ENCODE results near the gene ADM2.

ADM2 gene

DNA sequence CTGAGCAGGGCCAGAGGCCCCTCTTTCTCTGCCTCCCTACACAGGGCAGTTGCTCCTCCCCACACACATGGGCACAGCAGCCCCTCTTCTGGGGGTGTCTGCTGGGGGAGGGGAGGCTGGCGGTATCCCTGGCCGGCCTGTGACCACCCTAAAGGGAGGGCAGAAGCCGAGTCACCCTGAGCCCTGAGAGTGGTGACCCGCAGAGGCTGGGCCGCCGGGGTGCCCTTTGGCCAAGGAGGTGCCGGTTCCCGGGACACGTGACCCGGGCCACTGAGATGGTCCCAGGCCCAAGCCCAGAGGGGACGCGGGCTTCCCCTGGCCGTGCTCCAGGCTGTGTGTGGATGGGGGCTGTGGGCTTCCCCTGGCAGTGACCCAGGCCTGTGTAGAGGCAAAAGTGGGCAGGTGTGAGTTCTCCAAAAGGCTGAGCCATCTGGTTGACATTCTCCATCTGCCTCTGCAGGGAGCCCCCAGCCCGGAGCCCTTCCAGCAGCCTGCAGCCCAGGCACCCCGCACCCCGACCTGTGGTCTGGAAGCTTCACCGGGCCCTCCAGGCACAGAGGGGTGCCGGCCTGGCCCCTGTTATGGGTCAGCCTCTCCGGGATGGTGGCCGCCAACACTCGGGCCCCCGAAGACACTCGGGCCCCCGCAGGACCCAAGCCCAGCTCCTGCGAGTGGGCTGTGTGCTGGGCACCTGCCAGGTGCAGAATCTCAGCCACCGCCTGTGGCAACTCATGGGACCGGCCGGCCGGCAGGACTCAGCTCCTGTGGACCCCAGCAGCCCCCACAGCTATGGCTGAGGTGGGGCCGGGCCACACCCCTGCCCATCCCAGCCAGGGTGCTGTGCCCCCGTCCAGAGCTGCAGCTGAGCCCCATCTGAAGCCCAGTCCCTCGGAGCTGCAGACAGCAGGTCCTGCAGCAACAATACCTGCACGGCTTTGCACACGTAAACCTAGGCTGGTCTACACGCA lies 1.0 kb downstream of the ADM2 start:
- in situ Hi-C loops (cut with HindIII; ENCODE audit: low sequenced_read_pairs), result no loop called here
- DNase-seq (ENCODE audit: low read depth, low spot score), result no peak
- TF ChIP-seq, protein P1, sequence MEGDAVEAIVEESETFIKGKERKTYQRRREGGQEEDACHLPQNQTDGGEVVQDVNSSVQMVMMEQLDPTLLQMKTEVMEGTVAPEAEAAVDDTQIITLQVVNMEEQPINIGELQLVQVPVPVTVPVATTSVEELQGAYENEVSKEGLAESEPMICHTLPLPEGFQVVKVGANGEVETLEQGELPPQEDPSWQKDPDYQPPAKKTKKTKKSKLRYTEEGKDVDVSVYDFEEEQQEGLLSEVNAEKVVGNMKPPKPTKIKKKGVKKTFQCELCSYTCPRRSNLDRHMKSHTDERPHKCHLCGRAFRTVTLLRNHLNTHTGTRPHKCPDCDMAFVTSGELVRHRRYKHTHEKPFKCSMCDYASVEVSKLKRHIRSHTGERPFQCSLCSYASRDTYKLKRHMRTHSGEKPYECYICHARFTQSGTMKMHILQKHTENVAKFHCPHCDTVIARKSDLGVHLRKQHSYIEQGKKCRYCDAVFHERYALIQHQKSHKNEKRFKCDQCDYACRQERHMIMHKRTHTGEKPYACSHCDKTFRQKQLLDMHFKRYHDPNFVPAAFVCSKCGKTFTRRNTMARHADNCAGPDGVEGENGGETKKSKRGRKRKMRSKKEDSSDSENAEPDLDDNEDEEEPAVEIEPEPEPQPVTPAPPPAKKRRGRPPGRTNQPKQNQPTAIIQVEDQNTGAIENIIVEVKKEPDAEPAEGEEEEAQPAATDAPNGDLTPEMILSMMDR (IDR thresholded peaks at IDR 0.05; ENCODE audit: low read depth, low read length), result no peak
- H3K4me3 ChIP-seq (ENCODE audit: low read depth, low read length), result peak overlapping the region; percentile 60

DNA sequence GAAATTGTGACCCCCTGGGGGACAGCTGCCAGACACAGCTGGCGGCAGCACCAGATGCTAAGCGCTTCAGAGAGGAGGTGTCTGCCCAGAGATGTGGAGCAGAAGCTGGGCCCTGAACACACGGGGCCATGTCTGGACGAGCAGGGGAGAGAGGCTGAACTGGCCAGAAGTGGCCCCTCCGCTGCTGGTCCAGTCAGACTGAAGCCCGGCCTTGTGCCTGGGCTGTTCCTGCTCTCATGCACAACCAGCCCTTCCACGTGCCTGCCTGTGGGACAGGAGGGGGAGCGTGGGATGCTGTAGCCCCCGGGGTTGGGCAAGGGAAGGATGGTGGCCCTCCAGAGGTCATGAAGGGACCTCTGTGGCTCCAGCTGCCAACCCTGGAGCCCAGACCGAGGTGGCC lies 1.8 kb downstream of the ADM2 start:
- DNase-seq (ENCODE audit: low read depth, low spot score), result no peak
- H3K4me3 ChIP-seq (ENCODE audit: low read depth, low read length), result no peak overlapping the region
- TF ChIP-seq, protein P1 (IDR thresholded peaks at IDR 0.05; ENCODE audit: low read depth, low read length), result no peak
- in situ Hi-C loops (cut with HindIII; ENCODE audit: low sequenced_read_pairs), result no loop called here

DNA sequence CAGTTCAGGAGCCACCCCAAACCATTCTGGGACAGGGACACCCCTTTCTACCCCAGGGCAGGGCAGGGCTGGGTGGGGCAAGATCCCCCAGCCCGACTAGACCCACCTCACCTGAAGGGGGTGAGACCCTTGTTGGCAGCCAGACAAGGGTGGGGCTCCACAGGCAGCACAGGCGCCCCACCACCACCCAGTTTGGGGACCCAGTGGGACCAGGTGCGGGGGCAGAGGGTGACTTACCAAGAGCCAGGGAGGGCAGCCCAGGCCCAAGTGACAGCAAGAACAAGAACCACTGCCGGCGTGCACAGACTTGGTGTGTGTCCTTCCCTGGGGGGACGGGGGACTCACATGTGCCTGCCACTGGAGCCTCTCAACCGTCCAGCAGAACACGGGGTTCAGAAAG lies 2.2 kb downstream of the ADM2 start:
- in situ Hi-C loops (cut with HindIII; ENCODE audit: low sequenced_read_pairs), result no loop called here
- TF ChIP-seq, protein P1 (IDR thresholded peaks at IDR 0.05; ENCODE audit: low read depth, low read length), result no peak
- H3K4me3 ChIP-seq (ENCODE audit: low read depth, low read length), result no peak overlapping the region
- no peak for DNase-seq (ENCODE audit: low read depth, low spot score)

DNA sequence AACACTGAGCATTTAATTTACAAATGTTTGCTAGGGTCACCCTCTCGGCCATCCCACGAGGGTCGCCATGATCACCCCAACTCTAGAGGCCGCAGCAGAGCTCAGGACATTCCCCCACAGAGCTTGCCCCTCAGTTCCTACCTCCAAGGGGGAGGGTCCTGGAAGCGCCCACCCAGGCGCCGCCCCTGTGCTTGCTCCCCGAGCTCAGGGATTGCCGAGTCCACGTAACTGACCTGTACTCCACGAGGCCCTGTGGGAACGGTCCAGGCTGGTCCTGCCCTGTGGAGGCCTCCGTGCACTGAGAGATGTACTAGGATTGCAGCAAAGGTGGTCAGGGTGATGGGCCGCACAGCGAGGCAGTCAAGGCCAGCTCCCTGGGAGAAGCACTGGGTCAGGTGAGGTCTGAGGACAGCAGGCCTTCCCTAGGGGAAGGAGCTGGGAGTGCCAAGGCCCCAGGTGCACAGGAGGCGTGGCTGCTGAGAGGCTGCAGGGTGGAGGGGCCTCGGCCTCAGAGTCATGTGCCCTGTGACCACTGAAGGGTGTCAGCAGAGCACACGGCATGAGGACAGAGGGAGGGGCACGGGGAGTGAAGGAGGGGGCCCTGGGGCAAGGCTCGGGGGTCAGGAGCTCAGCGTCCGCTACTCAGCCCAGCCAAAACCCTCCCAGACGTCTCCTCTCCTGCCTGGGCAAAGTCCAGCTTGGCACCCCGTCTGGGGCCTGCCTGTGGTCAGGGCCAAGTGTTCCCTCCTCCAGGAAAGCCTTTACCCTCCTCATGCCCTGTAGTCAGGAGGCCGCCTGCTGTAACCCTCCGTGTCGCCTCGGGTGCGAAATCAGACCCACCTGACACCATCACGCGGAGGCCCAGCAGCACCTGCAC lies 2.9 kb downstream of the ADM2 start:
- in situ Hi-C loops (cut with HindIII; ENCODE audit: low sequenced_read_pairs), result no loop called here

DNA sequence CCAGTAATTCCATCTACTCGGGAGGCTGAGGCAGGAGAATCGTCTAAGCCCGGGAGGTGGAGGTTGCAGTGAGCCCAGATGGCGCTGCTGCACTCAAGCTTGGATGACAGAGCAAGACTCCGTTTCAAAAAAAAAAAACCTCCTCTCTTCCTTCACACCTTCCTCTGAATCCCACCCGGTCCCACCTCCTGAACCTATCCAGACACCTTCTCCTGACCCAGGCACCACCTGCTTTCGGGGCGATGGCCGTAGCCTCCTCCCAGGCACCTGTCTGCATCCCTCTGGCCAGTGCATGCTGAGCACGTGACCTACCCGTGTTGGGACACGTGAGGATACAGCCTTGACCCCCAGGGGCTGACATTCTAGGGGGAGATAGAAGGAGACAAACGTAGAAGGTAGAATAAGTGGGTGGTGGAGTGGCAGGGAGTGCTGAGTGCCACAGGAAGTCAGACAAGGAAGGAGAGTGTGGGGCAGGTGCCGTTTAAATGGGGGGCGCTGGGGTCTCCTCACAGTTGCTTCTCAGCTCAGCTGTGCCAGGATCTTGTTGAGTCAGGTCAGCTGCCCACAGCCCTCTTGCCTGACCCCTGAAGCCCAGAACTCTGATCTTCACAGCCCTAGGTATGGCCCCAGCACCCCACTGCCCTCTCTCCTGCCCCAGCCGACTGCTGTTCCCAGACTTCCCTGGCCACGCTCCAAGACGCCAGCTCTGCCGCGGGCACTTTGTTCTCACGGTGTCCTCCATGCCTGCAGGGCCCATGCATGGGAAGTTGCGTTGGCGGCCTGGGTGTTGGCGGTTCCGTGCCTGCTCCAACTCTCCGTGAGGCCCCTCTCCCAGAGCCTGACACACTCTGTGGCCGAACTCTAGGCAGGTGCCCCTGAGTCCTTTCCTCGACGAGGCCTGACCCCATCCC lies 4.1 kb downstream of the ADM2 start:
- TF ChIP-seq, protein P1 (IDR thresholded peaks at IDR 0.05; ENCODE audit: low read depth, low read length), result no peak
- in situ Hi-C loops (cut with HindIII; ENCODE audit: low sequenced_read_pairs), result no loop called here
- H3K4me3 ChIP-seq (ENCODE audit: low read depth, low read length), result no peak overlapping the region
- DNase-seq (ENCODE audit: low read depth, low spot score), result no peak

More for the DNA sequence above, 2.9 kb downstream of the ADM2 start:
- H3K4me3 ChIP-seq (ENCODE audit: low read depth, low read length), result no peak overlapping the region
- TF ChIP-seq, protein P1 (IDR thresholded peaks at IDR 0.05; ENCODE audit: low read depth, low read length), result no peak
- no peak for DNase-seq (ENCODE audit: low read depth, low spot score)
